B cell (primary cell): ENCODE measurements around the gene PCDHGB1.

Experiments
- EZH2 ChIP-seq: IDR thresholded peaks from 2 replicates; pipeline ENCODE4 v1.6.1; 2012; ENCODE audit warnings: borderline replicate concordance, low read depth, mild to moderate bottlenecking, moderate library complexity, low read length; ENCODE audit not compliant: insufficient read depth, poor library complexity, severe bottlenecking
- TF ChIP-seq, protein P1 (sequence below): fragments of 200-600 bp; IDR thresholded peaks from one replicate; pipeline ENCODE4 v1.8.0; 2022; ENCODE audit warnings: antibody characterized with exemption, mild to moderate bottlenecking

GRCh38 chr5:141313711-141314110 is 36.2 kb upstream of the PCDHGB1 start:
- TF ChIP-seq, protein P1, sequence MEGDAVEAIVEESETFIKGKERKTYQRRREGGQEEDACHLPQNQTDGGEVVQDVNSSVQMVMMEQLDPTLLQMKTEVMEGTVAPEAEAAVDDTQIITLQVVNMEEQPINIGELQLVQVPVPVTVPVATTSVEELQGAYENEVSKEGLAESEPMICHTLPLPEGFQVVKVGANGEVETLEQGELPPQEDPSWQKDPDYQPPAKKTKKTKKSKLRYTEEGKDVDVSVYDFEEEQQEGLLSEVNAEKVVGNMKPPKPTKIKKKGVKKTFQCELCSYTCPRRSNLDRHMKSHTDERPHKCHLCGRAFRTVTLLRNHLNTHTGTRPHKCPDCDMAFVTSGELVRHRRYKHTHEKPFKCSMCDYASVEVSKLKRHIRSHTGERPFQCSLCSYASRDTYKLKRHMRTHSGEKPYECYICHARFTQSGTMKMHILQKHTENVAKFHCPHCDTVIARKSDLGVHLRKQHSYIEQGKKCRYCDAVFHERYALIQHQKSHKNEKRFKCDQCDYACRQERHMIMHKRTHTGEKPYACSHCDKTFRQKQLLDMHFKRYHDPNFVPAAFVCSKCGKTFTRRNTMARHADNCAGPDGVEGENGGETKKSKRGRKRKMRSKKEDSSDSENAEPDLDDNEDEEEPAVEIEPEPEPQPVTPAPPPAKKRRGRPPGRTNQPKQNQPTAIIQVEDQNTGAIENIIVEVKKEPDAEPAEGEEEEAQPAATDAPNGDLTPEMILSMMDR, result no peak
- no peak for TF ChIP-seq EZH2
